ENCODE measurements around the gene P2RY2. TPM values are rescaled to one million over a fixed set of nuclear protein-coding genes. Genes with fewer than 3 reads are reported as not detected.

Gene P2RY2
- total and polyA plus RNA-seq, 10 of the 15 experiments (the other 5 are each of a cell fraction or from before 2014, with no cell fraction given), result 0.03 to 0.23 (median 0.17) TPM; not detected in 7

DNA sequence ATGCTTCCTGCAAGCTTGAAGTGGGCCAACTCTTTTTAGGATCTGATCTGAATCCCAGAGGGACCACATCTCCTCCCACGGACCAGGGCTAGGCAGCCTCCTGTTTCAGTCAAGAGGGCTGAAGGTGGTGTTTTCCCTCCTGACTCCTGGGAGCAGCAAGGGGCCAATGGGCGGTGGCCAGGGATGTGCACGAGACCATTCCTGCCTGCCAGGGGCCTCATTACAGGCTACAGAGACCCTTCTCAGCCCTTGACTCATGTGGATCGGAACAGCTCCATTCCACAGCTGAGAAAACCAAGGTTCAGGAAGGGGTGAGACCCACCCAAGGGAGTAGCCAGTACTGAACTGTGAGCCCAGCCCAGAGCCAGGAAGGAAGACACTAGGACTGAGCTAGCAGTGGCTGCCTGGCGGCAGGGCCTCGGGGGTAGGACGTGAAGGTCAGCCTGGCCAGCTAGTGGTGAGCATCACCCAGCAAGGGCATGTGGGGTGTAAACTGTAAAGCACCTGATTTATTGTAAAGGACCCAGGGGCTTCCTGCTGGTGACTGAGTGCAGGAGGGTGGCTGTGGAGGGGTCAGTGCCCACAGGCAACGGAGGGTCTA lies 50.7 kb downstream of the P2RY2 start:
- ATAC-seq (no peak), DNase-seq (ENCODE audit: low read depth, low spot score) (no peak), FAIRE-seq (no peak)
- Histone ChIP-seq H3K4me2 (ENCODE audit: control insufficient read depth, insufficient read depth) (no peak overlapping the region), H4K20me1 (ENCODE audit: control insufficient read depth, insufficient read depth) (no peaks in the 10 kb centered on the region), H2AFZ (ENCODE audit: control insufficient read depth, low read depth, low read length) (no peak overlapping the region), H3K27me3 (replicated peaks in 1 of 2; ENCODE audit: control insufficient read depth in 2 of 2, insufficient read depth in 2 of 2, low read length in 1 of 2) (peaks cover 0 to 2% of the 10 kb centered on the region in 2 experiments; a peak in 2 of 4 replicates), H3K9me3 (replicated peaks; ENCODE audit: control insufficient read depth, insufficient read depth, low read length) (no peaks in the 10 kb centered on the region), H3K27ac (ENCODE audit: control insufficient read depth, insufficient read depth) (no peak overlapping the region), H3K9ac (ENCODE audit: control insufficient read depth, insufficient read depth, low read length) (no peak overlapping the region), H3K4me1 (ENCODE audit: control insufficient read depth, insufficient read depth, low read length) (peaks cover 32% of the 10 kb centered on the region), H3K36me3 (ENCODE audit: control insufficient read depth in 2 of 2, insufficient read depth in 2 of 2, low read length in 1 of 2) (no peaks in the 10 kb centered on the region), H3K79me2 (ENCODE audit: control insufficient read depth, insufficient read depth, low read length) (no peaks in the 10 kb centered on the region), H3K4me3 (no peak overlapping the region)
- SMC1A ChIA-PET (ENCODE audit: uncharacterized antibody, unreplicated experiment), result interaction anchor here (1.6 kb wide), 1 partner anchor 14 kb away, joined by 3 read pairs; no protein-coding TSS in a partner anchor
- CTCF ChIA-PET, result interaction anchor here (1.1 kb wide), 1 partner anchor 32 kb away, joined by 4 read pairs; no protein-coding TSS in a partner anchor
- RAD21 ChIA-PET (ENCODE audit: unreplicated experiment), result no interaction called here
- in situ Hi-C loops (cut with MboI) (no loop called here), intact Hi-C loops (cut with micrococcal nuclease; ENCODE audit: unreplicated experiment) (no loop called here)
- no TSS peak for BruUV-seq (replicated peaks)
- no peak for TF ChIP-seq GABPA (IDR thresholded peaks at IDR 0.05; ENCODE audit: low read depth)
- TF ChIP-seq ZNF274 (IDR thresholded peaks at IDR 0.05; ENCODE audit: insufficient read depth, insufficient read length), result no peak
- no peak for TF ChIP-seq NFYA (IDR thresholded peaks at IDR 0.05; ENCODE audit: borderline replicate concordance, low read depth, low read length)
- TF ChIP-seq NFIC (IDR thresholded peaks at IDR 0.05; ENCODE audit: low read depth, low read length), result no peak
- POLR2A ChIA-PET, result no interaction called here
- 38% methylated on average over 8 of the region's 8 CpGs for WGBS (ENCODE audit: insufficient coverage, insufficient replicate concordance, low lambda C conversion rate, missing lambda C conversion rate)

GRCh38 chr11:73269459-73270015 lies 51.5 kb downstream of the P2RY2 start:
- H3K9ac ChIP-seq (ENCODE audit: control insufficient read depth, insufficient read depth, low read length), result no peak overlapping the region
- TF ChIP-seq, protein P1, sequence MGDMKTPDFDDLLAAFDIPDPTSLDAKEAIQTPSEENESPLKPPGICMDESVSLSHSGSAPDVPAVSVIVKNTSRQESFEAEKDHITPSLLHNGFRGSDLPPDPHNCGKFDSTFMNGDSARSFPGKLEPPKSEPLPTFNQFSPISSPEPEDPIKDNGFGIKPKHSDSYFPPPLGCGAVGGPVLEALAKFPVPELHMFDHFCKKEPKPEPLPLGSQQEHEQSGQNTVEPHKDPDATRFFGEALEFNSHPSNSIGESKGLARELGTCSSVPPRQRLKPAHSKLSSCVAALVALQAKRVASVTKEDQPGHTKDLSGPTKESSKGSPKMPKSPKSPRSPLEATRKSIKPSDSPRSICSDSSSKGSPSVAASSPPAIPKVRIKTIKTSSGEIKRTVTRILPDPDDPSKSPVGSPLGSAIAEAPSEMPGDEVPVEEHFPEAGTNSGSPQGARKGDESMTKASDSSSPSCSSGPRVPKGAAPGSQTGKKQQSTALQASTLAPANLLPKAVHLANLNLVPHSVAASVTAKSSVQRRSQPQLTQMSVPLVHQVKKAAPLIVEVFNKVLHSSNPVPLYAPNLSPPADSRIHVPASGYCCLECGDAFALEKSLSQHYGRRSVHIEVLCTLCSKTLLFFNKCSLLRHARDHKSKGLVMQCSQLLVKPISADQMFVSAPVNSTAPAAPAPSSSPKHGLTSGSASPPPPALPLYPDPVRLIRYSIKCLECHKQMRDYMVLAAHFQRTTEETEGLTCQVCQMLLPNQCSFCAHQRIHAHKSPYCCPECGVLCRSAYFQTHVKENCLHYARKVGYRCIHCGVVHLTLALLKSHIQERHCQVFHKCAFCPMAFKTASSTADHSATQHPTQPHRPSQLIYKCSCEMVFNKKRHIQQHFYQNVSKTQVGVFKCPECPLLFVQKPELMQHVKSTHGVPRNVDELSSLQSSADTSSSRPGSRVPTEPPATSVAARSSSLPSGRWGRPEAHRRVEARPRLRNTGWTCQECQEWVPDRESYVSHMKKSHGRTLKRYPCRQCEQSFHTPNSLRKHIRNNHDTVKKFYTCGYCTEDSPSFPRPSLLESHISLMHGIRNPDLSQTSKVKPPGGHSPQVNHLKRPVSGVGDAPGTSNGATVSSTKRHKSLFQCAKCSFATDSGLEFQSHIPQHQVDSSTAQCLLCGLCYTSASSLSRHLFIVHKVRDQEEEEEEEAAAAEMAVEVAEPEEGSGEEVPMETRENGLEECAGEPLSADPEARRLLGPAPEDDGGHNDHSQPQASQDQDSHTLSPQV (IDR thresholded peaks at IDR 0.05), result no peak
- TF ChIP-seq, protein P2, sequence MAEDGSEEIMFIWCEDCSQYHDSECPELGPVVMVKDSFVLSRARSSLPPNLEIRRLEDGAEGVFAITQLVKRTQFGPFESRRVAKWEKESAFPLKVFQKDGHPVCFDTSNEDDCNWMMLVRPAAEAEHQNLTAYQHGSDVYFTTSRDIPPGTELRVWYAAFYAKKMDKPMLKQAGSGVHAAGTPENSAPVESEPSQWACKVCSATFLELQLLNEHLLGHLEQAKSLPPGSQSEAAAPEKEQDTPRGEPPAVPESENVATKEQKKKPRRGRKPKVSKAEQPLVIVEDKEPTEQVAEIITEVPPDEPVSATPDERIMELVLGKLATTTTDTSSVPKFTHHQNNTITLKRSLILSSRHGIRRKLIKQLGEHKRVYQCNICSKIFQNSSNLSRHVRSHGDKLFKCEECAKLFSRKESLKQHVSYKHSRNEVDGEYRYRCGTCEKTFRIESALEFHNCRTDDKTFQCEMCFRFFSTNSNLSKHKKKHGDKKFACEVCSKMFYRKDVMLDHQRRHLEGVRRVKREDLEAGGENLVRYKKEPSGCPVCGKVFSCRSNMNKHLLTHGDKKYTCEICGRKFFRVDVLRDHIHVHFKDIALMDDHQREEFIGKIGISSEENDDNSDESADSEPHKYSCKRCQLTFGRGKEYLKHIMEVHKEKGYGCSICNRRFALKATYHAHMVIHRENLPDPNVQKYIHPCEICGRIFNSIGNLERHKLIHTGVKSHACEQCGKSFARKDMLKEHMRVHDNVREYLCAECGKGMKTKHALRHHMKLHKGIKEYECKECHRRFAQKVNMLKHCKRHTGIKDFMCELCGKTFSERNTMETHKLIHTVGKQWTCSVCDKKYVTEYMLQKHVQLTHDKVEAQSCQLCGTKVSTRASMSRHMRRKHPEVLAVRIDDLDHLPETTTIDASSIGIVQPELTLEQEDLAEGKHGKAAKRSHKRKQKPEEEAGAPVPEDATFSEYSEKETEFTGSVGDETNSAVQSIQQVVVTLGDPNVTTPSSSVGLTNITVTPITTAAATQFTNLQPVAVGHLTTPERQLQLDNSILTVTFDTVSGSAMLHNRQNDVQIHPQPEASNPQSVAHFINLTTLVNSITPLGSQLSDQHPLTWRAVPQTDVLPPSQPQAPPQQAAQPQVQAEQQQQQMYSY (CRISPR knock-in tag; IDR thresholded peaks at IDR 0.05), result no peak

More at GRCh38 chr11:73269459-73270015, 51.5 kb downstream of the P2RY2 start:
- Histone ChIP-seq H3K79me2 (ENCODE audit: control insufficient read depth, insufficient read depth, low read length) (no peaks in the 10 kb centered on the region), H3K27me3 (replicated peaks in 1 of 2; ENCODE audit: control insufficient read depth in 2 of 2, insufficient read depth in 2 of 2, low read length in 1 of 2) (peaks cover 0 to 2% of the 10 kb centered on the region in 2 experiments; a peak in 1 of 4 replicates), H3K4me2 (ENCODE audit: control insufficient read depth, insufficient read depth) (no peak overlapping the region; the same call in 1 of the 2 replicates), H3K9me3 (replicated peaks; ENCODE audit: control insufficient read depth, insufficient read depth, low read length) (no peaks in the 10 kb centered on the region), H3K27ac (ENCODE audit: control insufficient read depth, insufficient read depth) (no peak overlapping the region), H3K36me3 (ENCODE audit: control insufficient read depth in 2 of 2, insufficient read depth in 2 of 2, low read length in 1 of 2) (no peaks in the 10 kb centered on the region), H3K4me3 (no peak overlapping the region), H3K4me1 (ENCODE audit: control insufficient read depth, insufficient read depth, low read length) (peaks cover 33% of the 10 kb centered on the region), H2AFZ (ENCODE audit: control insufficient read depth, low read depth, low read length) (no peak overlapping the region), H4K20me1 (ENCODE audit: control insufficient read depth, insufficient read depth) (no peaks in the 10 kb centered on the region)
- ATAC-seq (no peak), DNase-seq (ENCODE audit: low read depth, low spot score) (no peak), FAIRE-seq (no peak)
- intact Hi-C loops (cut with micrococcal nuclease; ENCODE audit: unreplicated experiment) (no loop called here), in situ Hi-C loops (cut with MboI) (no loop called here)
- CTCF ChIA-PET, result interaction anchor here (1.4 kb wide), 1 partner anchor 12 kb away, joined by 3 read pairs; no protein-coding TSS in a partner anchor
- SMC1A ChIA-PET (ENCODE audit: uncharacterized antibody, unreplicated experiment), result interaction anchor here (1.1 to 1.4 kb wide), 2 partner anchors 20 to 24 kb away, joined by 5 read pairs; no protein-coding TSS in a partner anchor
- POLR2A ChIA-PET, result no interaction called here
- BruUV-seq (replicated peaks), result no TSS peak
- RAD21 ChIA-PET (ENCODE audit: unreplicated experiment), result no interaction called here
- 72% methylated on average over 7 of the region's 7 CpGs for WGBS (ENCODE audit: insufficient coverage, insufficient replicate concordance, low lambda C conversion rate, missing lambda C conversion rate)

All from GM12878 (cell line).